Gastrocnemius medialis (tissue), 4 donors: ENCODE results near the gene IL7R. TPM values are rescaled to one million over a fixed set of nuclear protein-coding genes. Genes with fewer than 3 reads are reported as not detected.

Source experiments
- ATAC-seq, 2 donors: fragments of 150-250 bp; one replicate each; pipeline ENCODE4 v1.9.1; 2016
- DNase-seq, 2 donors: peaks; one replicate each; pipeline ENCODE4 v3.0.0-alpha.2; 2019
- H3K27ac ChIP-seq, 4 donors: fragments of 200-600 bp; sonication (generic); 1 replicate in 1 of 4; 2 replicates in 3 of 4; pipeline ENCODE4 v1.5.1; 2016 to 2018; ENCODE audit warnings: mild to moderate bottlenecking in 2 of 4, moderate library complexity in 1 of 4
- H3K27me3 ChIP-seq, 3 donors: fragments of 200-600 bp; sonication (generic) in 2 of 3; 1 replicate in 1 of 3; 2 replicates in 2 of 3; pipeline versions ENCODE4 v1.5.1 to v1.6.0; 2016 to 2019; ENCODE audit warnings: mild to moderate bottlenecking in 1 of 3, moderate library complexity in 1 of 3
- H3K36me3 ChIP-seq, 2 donors: fragments of 200-600 bp; sonication (generic) in 1 of 2; one replicate each; pipeline ENCODE4 v1.5.1; 2017 to 2018
- H3K4me1 ChIP-seq, 2 donors: fragments of 200-600 bp; sonication (generic) in 1 of 2; one replicate each; pipeline ENCODE4 v1.5.1; 2016 to 2017; ENCODE audit warnings: mild to moderate bottlenecking in 2 of 2
- H3K4me3 ChIP-seq, 4 donors: fragments of 200-600 bp; sonication (generic) in 3 of 4; 1 replicate in 1 of 4; 2 replicates in 3 of 4; pipeline ENCODE4 v1.5.1; 2016 to 2019; ENCODE audit warnings: mild to moderate bottlenecking in 2 of 4
- H3K9me3 ChIP-seq, 3 donors: fragments of 200-600 bp; sonication (generic) in 2 of 3; 1 replicate in 1 of 3; 2 replicates in 2 of 3; pipeline ENCODE4 v1.5.1; 2016 to 2019
- POLR2A ChIP-seq, 2 donors: fragments of 450-650 bp; IDR thresholded peaks; one replicate each; pipeline ENCODE4 v1.6.1; 2017; ENCODE audit warnings: antibody characterized with exemption in 2 of 2, mild to moderate bottlenecking in 2 of 2, moderate library complexity in 2 of 2
- in situ Hi-C, 4 donors: fragments of 200-750 bp; cut with MboI; loops; one replicate each; pipeline versions ENCODE4 v1.15.0 to v1.8.0; 2017; ENCODE audit warnings: low sequenced_read_pairs in 4 of 4
- intact Hi-C: fragments of 100-400 bp; cut with DNase I; formaldehyde crosslinking; loops from one replicate; pipeline ENCODE4 v1.15.1; 2023; ENCODE audit warnings: low total_unique reads
- total RNA-seq, 4 donors: library from RNA; depleted of rRNA; stranded (reverse); fragments of >200 nt; gene quantifications; one replicate each; pipeline versions ENCODE4 v1.1.0 to v1.2.3, GENCODE V29; 2016
- TF ChIP-seq, protein P1 (sequence below), 5 experiments: fragments of 450-650 bp in 3 of 5; fragments of 200-600 bp in 2 of 5; sonication (generic) in 2 of 5; IDR thresholded peaks in 4 of 5; conservative IDR thresholded peaks in 1 of 5; 1 replicate in 4 of 5; 2 replicates in 1 of 5; pipeline ENCODE4 v1.5.1; 2016 to 2019; ENCODE audit warnings: antibody characterized with exemption in 5 of 5, mild to moderate bottlenecking in 3 of 5, moderate library complexity in 3 of 5

The IL7R gene
- total RNA-seq, 4 donors from 2014 or later = 0.29 to 1.0 (median 0.72) TPM

DNA sequence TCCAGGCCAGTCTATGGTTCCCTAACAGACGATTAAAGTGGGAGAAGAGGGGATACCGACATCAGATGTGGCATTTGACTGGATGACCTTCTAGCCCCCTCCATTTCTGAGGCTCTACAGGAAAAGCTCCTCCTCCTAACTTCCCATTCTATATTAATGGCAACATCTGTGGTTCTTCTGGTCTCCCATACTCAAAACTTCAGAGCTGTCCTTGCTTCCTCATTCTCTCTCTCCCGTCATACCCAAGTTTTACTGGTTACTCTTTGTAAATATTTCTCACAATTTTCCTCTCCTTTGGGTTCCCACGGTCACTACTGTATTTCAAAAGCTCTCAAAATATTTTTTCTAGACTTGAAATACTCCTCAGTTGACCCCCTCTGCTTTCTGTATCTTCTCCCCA lies 36.0 kb upstream of the IL7R start:
- no peak overlapping the region for H3K4me3 ChIP-seq
- DNase-seq (no peak), ATAC-seq (no peak)
- no peaks in the 10 kb centered on the region for H3K27me3 ChIP-seq
- no peaks in the 10 kb centered on the region for H3K36me3 ChIP-seq
- H3K9me3 ChIP-seq = no peaks in the 10 kb centered on the region
- intact Hi-C loops = no loop called here
- H3K4me1 ChIP-seq = no peaks in the 10 kb centered on the region
- TF ChIP-seq, protein P1, sequence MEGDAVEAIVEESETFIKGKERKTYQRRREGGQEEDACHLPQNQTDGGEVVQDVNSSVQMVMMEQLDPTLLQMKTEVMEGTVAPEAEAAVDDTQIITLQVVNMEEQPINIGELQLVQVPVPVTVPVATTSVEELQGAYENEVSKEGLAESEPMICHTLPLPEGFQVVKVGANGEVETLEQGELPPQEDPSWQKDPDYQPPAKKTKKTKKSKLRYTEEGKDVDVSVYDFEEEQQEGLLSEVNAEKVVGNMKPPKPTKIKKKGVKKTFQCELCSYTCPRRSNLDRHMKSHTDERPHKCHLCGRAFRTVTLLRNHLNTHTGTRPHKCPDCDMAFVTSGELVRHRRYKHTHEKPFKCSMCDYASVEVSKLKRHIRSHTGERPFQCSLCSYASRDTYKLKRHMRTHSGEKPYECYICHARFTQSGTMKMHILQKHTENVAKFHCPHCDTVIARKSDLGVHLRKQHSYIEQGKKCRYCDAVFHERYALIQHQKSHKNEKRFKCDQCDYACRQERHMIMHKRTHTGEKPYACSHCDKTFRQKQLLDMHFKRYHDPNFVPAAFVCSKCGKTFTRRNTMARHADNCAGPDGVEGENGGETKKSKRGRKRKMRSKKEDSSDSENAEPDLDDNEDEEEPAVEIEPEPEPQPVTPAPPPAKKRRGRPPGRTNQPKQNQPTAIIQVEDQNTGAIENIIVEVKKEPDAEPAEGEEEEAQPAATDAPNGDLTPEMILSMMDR (IDR thresholded peaks at IDR 0.05 in 4 of 5, conservative IDR thresholded peaks at IDR 0.05 in 1 of 5) = no peak
- TF ChIP-seq POLR2A (IDR thresholded peaks at IDR 0.05) = no peak
- in situ Hi-C loops = no loop called here
- no peak overlapping the region for H3K27ac ChIP-seq

DNA sequence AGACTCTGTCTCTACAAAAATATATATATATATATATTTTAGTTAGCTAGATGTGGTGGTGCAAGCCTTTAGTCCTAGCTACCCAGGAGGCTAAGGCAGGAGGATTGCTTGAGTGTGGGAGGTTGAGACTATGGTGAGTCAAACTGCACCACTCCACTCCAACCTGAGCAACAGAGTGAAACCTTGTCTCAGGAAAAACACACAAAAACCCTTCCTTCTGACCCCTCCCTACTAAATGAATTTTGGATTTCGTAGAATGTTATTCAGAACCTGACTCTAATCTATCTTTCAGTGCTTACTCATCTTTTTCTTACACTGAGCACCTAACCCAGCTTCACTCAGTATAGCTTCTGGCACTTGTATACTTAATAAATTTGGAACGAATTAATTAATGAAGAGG lies 35.2 kb upstream of the IL7R start:
- H3K27me3 ChIP-seq = no peaks in the 10 kb centered on the region
- DNase-seq = no peak
- no peaks in the 10 kb centered on the region for H3K9me3 ChIP-seq
- TF ChIP-seq, protein P1 (IDR thresholded peaks at IDR 0.05 in 4 of 5, conservative IDR thresholded peaks at IDR 0.05 in 1 of 5) = no peak
- no peak for TF ChIP-seq POLR2A (IDR thresholded peaks at IDR 0.05)
- in situ Hi-C loops = no loop called here
- H3K36me3 ChIP-seq = no peaks in the 10 kb centered on the region
- no peak overlapping the region for H3K27ac ChIP-seq
- intact Hi-C loops = no loop called here
- H3K4me3 ChIP-seq = no peak overlapping the region
- H3K4me1 ChIP-seq = no peaks in the 10 kb centered on the region
- no peak for ATAC-seq

DNA sequence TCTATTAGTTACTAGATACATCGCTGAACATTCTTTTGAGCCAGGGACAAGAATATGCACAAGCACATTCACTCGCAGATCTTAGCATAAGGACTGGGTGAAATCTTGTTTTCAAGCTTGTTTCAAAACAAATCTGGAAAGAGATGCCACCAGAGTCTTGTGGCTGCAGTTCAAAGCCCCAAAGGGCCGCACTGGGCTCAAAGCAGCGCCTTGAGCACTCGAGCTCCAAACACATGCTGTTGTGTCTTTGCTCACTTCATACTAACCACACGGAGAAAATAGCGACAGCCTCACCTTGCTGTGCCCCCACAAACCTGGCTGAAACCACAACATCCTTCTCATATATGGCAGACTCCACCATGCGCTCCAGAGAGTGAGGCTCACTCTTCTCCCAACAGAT lies 34.2 kb upstream of the IL7R start:
- no peak for ATAC-seq
- DNase-seq = no peak
- Histone ChIP-seq H3K4me1 (no peaks in the 10 kb centered on the region), H3K9me3 (no peaks in the 10 kb centered on the region), H3K36me3 (no peaks in the 10 kb centered on the region), H3K4me3 (no peak overlapping the region), H3K27ac (no peak overlapping the region), H3K27me3 (no peaks in the 10 kb centered on the region)
- intact Hi-C loops = no loop called here
- in situ Hi-C loops = no loop called here
- TF ChIP-seq, protein P1 (IDR thresholded peaks at IDR 0.05 in 4 of 5, conservative IDR thresholded peaks at IDR 0.05 in 1 of 5) = no peak
- TF ChIP-seq POLR2A (IDR thresholded peaks at IDR 0.05) = no peak

DNA sequence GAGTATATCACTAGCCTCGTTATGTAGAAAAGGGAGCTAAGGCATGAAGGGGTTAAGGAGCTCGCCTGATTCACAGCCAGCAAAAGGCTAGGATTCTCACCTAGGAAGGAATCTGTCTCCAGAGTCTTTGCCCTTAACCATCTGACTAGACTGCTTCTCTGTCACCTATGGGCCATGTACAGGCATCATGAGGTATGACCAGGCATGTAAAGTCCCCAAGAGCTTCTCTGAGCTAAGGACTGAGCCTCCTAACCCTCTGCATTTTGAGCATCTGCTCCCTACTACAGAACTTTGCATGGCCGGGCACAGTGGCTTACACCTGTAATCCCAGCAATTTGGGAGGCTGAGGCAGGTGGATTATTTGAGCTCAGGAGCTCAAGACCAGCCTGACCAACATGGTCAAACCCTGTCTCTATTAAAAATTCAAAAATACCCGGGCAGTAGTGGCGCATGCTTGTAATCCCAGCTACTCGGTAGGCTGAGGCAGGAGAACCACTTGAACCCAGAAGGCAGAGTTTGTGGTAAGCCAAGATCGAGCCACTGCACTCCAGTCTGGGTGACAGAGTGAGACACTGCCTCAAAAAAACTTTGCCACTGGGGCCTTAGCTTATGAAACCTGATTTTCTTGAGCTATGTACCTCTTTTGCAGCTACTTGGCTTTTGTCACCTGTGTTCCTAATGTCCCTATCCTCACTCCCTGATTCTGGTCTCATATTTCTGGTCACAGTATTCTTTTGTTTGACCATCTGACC lies 33.2 kb upstream of the IL7R start:
- Histone ChIP-seq H3K9me3 (no peaks in the 10 kb centered on the region), H3K27me3 (no peaks in the 10 kb centered on the region), H3K4me1 (no peaks in the 10 kb centered on the region), H3K36me3 (no peaks in the 10 kb centered on the region), H3K4me3 (no peak overlapping the region), H3K27ac (no peak overlapping the region)
- no peak for TF ChIP-seq POLR2A (IDR thresholded peaks at IDR 0.05)
- TF ChIP-seq, protein P1 (IDR thresholded peaks at IDR 0.05 in 4 of 5, conservative IDR thresholded peaks at IDR 0.05 in 1 of 5) = no peak
- ATAC-seq = no peak
- in situ Hi-C loops = no loop called here
- no peak for DNase-seq
- intact Hi-C loops = no loop called here

DNA sequence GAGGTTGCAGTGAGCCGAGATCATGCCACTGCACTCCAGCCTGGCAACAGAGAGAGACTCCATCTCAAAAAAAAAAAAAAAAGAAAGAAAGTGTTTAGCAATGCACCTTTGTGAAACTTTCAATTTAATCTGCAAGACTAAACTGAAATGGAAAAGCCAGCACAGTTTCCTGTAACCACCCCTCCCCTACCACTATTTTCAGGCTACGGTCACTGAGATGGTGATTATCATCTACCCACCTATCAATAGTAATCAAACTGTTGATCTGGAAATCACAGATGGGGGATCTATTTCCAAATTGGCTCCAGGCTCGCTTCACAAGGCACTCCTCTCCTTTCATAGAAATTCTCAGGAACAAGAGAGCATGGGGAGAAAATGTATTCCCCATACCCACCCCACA lies 30.6 kb upstream of the IL7R start:
- Histone ChIP-seq H3K4me3 (no peak overlapping the region), H3K9me3 (no peaks in the 10 kb centered on the region), H3K27ac (no peak overlapping the region), H3K4me1 (no peaks in the 10 kb centered on the region), H3K36me3 (no peaks in the 10 kb centered on the region), H3K27me3 (no peaks in the 10 kb centered on the region)
- intact Hi-C loops = no loop called here
- in situ Hi-C loops = no loop called here
- TF ChIP-seq, protein P1 (IDR thresholded peaks at IDR 0.05 in 4 of 5, conservative IDR thresholded peaks at IDR 0.05 in 1 of 5) = no peak
- TF ChIP-seq POLR2A (IDR thresholded peaks at IDR 0.05) = no peak
- DNase-seq (no peak), ATAC-seq (no peak)
